HCT116 (cell line): ENCODE data around the gene ATN1.

Experiments
- CTCF ChIP-seq, 3 experiments: fragments of 200-600 bp in 1 of 3; sonication (generic) in 1 of 3; IDR thresholded peaks in 2 of 3; conservative IDR thresholded peaks in 1 of 3; 2 replicates each; pipeline ENCODE4 v1.5.1; 2012 to 2017; ENCODE audit warnings: low read depth in 2 of 3, low read length in 2 of 3, antibody characterized with exemption in 1 of 3, borderline replicate concordance in 1 of 3, control low read depth in 1 of 3, mild to moderate bottlenecking in 1 of 3, mixed read lengths in 1 of 3, mixed run types in 1 of 3, moderate library complexity in 1 of 3; ENCODE audit not compliant: insufficient read depth in 1 of 3
- EZH2 ChIP-seq: fragments of 200-600 bp; sonication (generic); IDR thresholded peaks from 2 replicates; pipeline ENCODE4 v1.6.1; 2017; ENCODE audit warnings: antibody characterized with exemption, mixed run types
- EZH2phosphoT487 ChIP-seq: fragments of 200-600 bp; IDR thresholded peaks from 2 replicates; pipeline ENCODE4 v1.6.1; 2018; ENCODE audit warnings: antibody characterized with exemption, borderline replicate concordance
- POLR2A ChIP-seq: IDR thresholded peaks from 2 replicates; pipeline ENCODE4 v1.7.0; 2011; ENCODE audit warnings: borderline replicate concordance; ENCODE audit not compliant: insufficient read depth, insufficient read length; ENCODE audit errors: extremely low read depth
- POLR2AphosphoS5 ChIP-seq: IDR thresholded peaks from 2 replicates; pipeline ENCODE4 v1.6.1; 2011; ENCODE audit warnings: mild to moderate bottlenecking, low read depth, low read length, moderate library complexity
- RAD21 ChIP-seq: IDR thresholded peaks from 2 replicates; pipeline ENCODE4 v1.6.1; 2012; ENCODE audit warnings: low read depth, mild to moderate bottlenecking
- ZFX ChIP-seq: fragments of 450-650 bp; IDR thresholded peaks from 2 replicates; pipeline ENCODE4 v1.6.1; 2017
- TF ChIP-seq, protein P1 (sequence below): IDR thresholded peaks from 2 replicates; pipeline ENCODE4 v1.6.1; 2012; ENCODE audit warnings: low read depth
- TF ChIP-seq, protein P2 (sequence below): IDR thresholded peaks from 2 replicates; pipeline ENCODE4 v1.6.1; 2012

- TF ChIP-seq, protein P1, sequence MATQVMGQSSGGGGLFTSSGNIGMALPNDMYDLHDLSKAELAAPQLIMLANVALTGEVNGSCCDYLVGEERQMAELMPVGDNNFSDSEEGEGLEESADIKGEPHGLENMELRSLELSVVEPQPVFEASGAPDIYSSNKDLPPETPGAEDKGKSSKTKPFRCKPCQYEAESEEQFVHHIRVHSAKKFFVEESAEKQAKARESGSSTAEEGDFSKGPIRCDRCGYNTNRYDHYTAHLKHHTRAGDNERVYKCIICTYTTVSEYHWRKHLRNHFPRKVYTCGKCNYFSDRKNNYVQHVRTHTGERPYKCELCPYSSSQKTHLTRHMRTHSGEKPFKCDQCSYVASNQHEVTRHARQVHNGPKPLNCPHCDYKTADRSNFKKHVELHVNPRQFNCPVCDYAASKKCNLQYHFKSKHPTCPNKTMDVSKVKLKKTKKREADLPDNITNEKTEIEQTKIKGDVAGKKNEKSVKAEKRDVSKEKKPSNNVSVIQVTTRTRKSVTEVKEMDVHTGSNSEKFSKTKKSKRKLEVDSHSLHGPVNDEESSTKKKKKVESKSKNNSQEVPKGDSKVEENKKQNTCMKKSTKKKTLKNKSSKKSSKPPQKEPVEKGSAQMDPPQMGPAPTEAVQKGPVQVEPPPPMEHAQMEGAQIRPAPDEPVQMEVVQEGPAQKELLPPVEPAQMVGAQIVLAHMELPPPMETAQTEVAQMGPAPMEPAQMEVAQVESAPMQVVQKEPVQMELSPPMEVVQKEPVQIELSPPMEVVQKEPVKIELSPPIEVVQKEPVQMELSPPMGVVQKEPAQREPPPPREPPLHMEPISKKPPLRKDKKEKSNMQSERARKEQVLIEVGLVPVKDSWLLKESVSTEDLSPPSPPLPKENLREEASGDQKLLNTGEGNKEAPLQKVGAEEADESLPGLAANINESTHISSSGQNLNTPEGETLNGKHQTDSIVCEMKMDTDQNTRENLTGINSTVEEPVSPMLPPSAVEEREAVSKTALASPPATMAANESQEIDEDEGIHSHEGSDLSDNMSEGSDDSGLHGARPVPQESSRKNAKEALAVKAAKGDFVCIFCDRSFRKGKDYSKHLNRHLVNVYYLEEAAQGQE, result no peak
- TF ChIP-seq CTCF (IDR thresholded peaks at IDR 0.05 in 2 of 3, conservative IDR thresholded peaks at IDR 0.05 in 1 of 3; ENCODE audit: borderline replicate concordance in 1 of 3, insufficient read depth in 1 of 3, low read depth in 2 of 3, low read length in 2 of 3), result no peak
- no peak for TF ChIP-seq EZH2
- no peak for TF ChIP-seq EZH2phosphoT487
- TF ChIP-seq, protein P2, sequence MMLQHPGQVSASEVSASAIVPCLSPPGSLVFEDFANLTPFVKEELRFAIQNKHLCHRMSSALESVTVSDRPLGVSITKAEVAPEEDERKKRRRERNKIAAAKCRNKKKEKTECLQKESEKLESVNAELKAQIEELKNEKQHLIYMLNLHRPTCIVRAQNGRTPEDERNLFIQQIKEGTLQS, result no peak
- TF ChIP-seq RAD21, result no peak
- no peak for TF ChIP-seq POLR2A
- no peak for TF ChIP-seq ZFX
- TF ChIP-seq POLR2AphosphoS5, result no peak
Observed at GRCh38 chr12:6954316-6955107, 26.8 kb downstream of the ATN1 start.
